Peyer's patch (tissue), 4 donors: Measurements from ENCODE around the gene NCOA6.

Source experiments
- POLR2A ChIP-seq, 2 donors: fragments of 450-650 bp; IDR thresholded peaks; one replicate each; pipeline ENCODE4 v1.5.1; 2017; ENCODE audit warnings: antibody characterized with exemption in 2 of 2, mild to moderate bottlenecking in 2 of 2, moderate library complexity in 2 of 2
- TF ChIP-seq, protein P1 (sequence below), 6 experiments: fragments of 450-650 bp in 4 of 6; fragments of 200-600 bp in 2 of 6; sonication (generic) in 1 of 6; IDR thresholded peaks; one replicate each; pipeline ENCODE4 v1.5.1; 2017 to 2019; ENCODE audit warnings: antibody characterized with exemption in 6 of 6, mild to moderate bottlenecking in 3 of 6, moderate library complexity in 1 of 6

DNA sequence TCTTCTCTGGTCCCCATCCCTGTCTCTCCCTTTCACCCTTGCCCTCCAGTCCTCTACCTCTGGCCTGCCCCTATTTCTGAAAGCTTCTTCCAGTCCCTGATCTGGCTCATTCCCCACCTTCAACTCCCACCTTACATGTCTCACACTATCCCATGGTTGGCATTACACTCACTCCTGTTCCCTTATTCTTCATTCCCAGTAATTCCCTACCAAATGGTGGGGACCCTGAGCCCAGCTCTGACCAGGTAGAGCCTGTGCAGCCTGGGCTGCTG lies 114.9 kb downstream of the NCOA6 start:
- TF ChIP-seq POLR2A (IDR thresholded peaks at IDR 0.05) = no peak
- TF ChIP-seq, protein P1, sequence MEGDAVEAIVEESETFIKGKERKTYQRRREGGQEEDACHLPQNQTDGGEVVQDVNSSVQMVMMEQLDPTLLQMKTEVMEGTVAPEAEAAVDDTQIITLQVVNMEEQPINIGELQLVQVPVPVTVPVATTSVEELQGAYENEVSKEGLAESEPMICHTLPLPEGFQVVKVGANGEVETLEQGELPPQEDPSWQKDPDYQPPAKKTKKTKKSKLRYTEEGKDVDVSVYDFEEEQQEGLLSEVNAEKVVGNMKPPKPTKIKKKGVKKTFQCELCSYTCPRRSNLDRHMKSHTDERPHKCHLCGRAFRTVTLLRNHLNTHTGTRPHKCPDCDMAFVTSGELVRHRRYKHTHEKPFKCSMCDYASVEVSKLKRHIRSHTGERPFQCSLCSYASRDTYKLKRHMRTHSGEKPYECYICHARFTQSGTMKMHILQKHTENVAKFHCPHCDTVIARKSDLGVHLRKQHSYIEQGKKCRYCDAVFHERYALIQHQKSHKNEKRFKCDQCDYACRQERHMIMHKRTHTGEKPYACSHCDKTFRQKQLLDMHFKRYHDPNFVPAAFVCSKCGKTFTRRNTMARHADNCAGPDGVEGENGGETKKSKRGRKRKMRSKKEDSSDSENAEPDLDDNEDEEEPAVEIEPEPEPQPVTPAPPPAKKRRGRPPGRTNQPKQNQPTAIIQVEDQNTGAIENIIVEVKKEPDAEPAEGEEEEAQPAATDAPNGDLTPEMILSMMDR (IDR thresholded peaks at IDR 0.05) = no peak
